Aorta (tissue), 5 donors: ENCODE data around the gene MYL12A. TPM values are rescaled to one million over a fixed set of nuclear protein-coding genes. Genes with fewer than 3 reads are reported as not detected.
"Not testable (repeated sequence)": the region's sequence is repeated elsewhere in the genome, so short reads cannot be mapped to it uniquely, and the experiment has no call there.

Experiments used
- ATAC-seq: fragments of 200-7000 bp; cut with Tn5 transposase; one replicate; pipeline ENCODE4 v1.9.1; 2022; ENCODE audit warnings: moderate library complexity; ENCODE audit not compliant: low FRiP score
- DNase-seq, 2 donors: peaks; one replicate each; pipeline ENCODE4 v3.0.0-alpha.2; 2020
- H3K27ac ChIP-seq, 2 donors: one replicate each; pipeline ENCODE4 v1.5.1; 2013; ENCODE audit warnings: low read length in 2 of 2, mild to moderate bottlenecking in 2 of 2, moderate library complexity in 2 of 2, control low read depth in 1 of 2, inconsistent platforms in 1 of 2, low read depth in 1 of 2
- H3K27me3 ChIP-seq, 2 donors: one replicate each; pipeline ENCODE4 v1.6.1; 2013; ENCODE audit warnings: control low read depth in 1 of 2, low read length in 1 of 2, mild to moderate bottlenecking in 1 of 2, moderate library complexity in 1 of 2; ENCODE audit not compliant: insufficient read depth in 2 of 2, control insufficient read depth in 1 of 2
- H3K36me3 ChIP-seq, 2 donors: one replicate each; pipeline ENCODE4 v1.6.1; 2013; ENCODE audit warnings: control low read depth in 1 of 2, low read length in 1 of 2, mild to moderate bottlenecking in 1 of 2; ENCODE audit not compliant: insufficient read depth in 2 of 2, control insufficient read depth in 1 of 2
- H3K4me1 ChIP-seq, 2 donors: one replicate each; pipeline ENCODE4 v1.6.1; 2013; ENCODE audit warnings: low read length in 2 of 2, control low read depth in 1 of 2, mild to moderate bottlenecking in 1 of 2, moderate library complexity in 1 of 2; ENCODE audit not compliant: insufficient read depth in 2 of 2, control insufficient read depth in 1 of 2
- H3K4me3 ChIP-seq, 2 donors: one replicate each; pipeline ENCODE4 v1.5.1; 2013; ENCODE audit warnings: low read length in 2 of 2, control low read depth in 1 of 2, mild to moderate bottlenecking in 1 of 2
- H3K9me3 ChIP-seq: one replicate; pipeline ENCODE4 v1.6.1; 2013; ENCODE audit warnings: mild to moderate bottlenecking, low read length; ENCODE audit not compliant: control insufficient read depth
- WGBS, 2 donors: extraction: QIAGEN DNeasy Blood & Tissue Kit; methylation state at CpG; one replicate each; pipeline ENCODE4 v1.1.7; 2013; 5-methylcytosine and 5-hydroxymethylcytosine counted together
- intact Hi-C, 2 donors: fragments of 100-400 bp; cut with DNase I; formaldehyde crosslinking; loops; one replicate each; pipeline versions ENCODE4 v1.14.2 to v1.15.0; 2022
- long read RNA-seq, 2 donors: library from polyadenylated mRNA; unstranded; transcript quantifications; one replicate each; pipeline ENCODE4 v2.0.0, GENCODE V29; 2020 to 2021
- polyA plus RNA-seq, 2 donors: library from polyadenylated mRNA; stranded (reverse); fragments of 200-250 nt; gene quantifications; one replicate each; pipeline ENCODE4 v1.2.3, GENCODE V29; 2013
- total RNA-seq, 2 donors: library from RNA; stranded (reverse); fragmentation: NEBNext Ultra II Directional; extraction: Animal tissue kit (Norgen Biotek cat#: 25700); gene quantifications; one replicate each; pipeline ENCODE4 v1.2.1, GENCODE V29; 2021
- donor health status: healthy with polysubstance abuse.
- donor health status: Bipolar disorder and iron deficiency.
- donor health status: DM: no; HTN: no; CAD: no.
- donor health status: DM: no; HTN: no; CAD: no.
- donor health status: DM: yes; HTN: yes; CAD: no.

MYL12A gene
- total RNA-seq: 100 to 1,000 TPM; 414 to 848 TPM
- 100 to 1,000 TPM; 563 to 759 TPM for polyA plus RNA-seq
- long read RNA-seq, donor 1, transcript MYL12A-202 (4 exons, 899 nt): minor isoform, 98 of 777 reads
- long read RNA-seq, donor 1, transcript MYL12A-212 (1 exons, 738 nt): minor isoform, 83 of 777 reads
- long read RNA-seq, donor 1, transcript MYL12A-201 (4 exons, 1,229 nt): major isoform, 560 of 777 reads
- long read RNA-seq, donor 1, partial matches to known transcripts: 21 of 777 reads
- long read RNA-seq, donor 1, other reads (novel, unspliced or antisense): 10 of 777 reads
- long read RNA-seq, donor 2, transcript MYL12A-212 (1 exons, 738 nt): minor isoform, 6 of 218 reads
- long read RNA-seq, donor 2, transcript MYL12A-201 (4 exons, 1,229 nt): major isoform, 198 of 218 reads
- long read RNA-seq, donor 2, partial matches to known transcripts: 7 of 218 reads
- long read RNA-seq, donor 2, other reads (novel, unspliced or antisense): 2 of 218 reads

GRCh38 chr18:3247240-3248061 is at the start of gene MYL12A:
Gene MYL12A, plus strand, starts transcription at chr18:3247801. Its CDS starts 5,447 bp downstream, at chr18:3253248.
- H3K27me3 ChIP-seq: no peaks in the 10 kb centered on the region
- peak within 1 kb of the TSS; percentile 91 to 99 for H3K27ac ChIP-seq
- H3K4me1 ChIP-seq: peaks cover 0 to 1% of the 10 kb centered on the region in 2 donors
- no peaks in the 10 kb centered on the region for H3K9me3 ChIP-seq
- intact Hi-C loops: loop anchor here (2.0 to 10.0 kb wide), 3 partner anchors 97 to 315 kb away; partner anchors contain the start of gene LPIN2 (in 1 of the 2)
- no peaks in the 10 kb centered on the region for H3K36me3 ChIP-seq
- DNase-seq: peak; percentile 99
- WGBS, 2 donors: 0% methylated on average over 63 to 65 of the region's 65 CpGs
- peak; percentile 95 for ATAC-seq
- peak within 1 kb of the TSS; percentile 84 to 97 for H3K4me3 ChIP-seq

GRCh38 chr18:3198260-3198860 is 49.2 kb upstream of the MYL12A start:
- WGBS, 2 donors: 92 to 95% methylated on average over 11 of the region's 11 CpGs
- H3K27ac ChIP-seq, H3K4me1 ChIP-seq, intact Hi-C loops, H3K4me3 ChIP-seq, H3K27me3 ChIP-seq, DNase-seq, ATAC-seq, H3K9me3 ChIP-seq, H3K36me3 ChIP-seq: not testable (repeated sequence)

- no peaks in the 10 kb centered on the region for H3K4me1 ChIP-seq
- WGBS, 2 donors: 76 to 91% methylated on average over 2 of the region's 2 CpGs
- no peak for ATAC-seq
Observed at GRCh38 chr18:3199942-3200645, 47.5 kb upstream of the MYL12A start.

GRCh38 chr18:3205239-3205638 is 42.4 kb upstream of the MYL12A start:
- no peak overlapping the region for H3K27ac ChIP-seq
- no peaks in the 10 kb centered on the region for H3K27me3 ChIP-seq
- H3K4me3 ChIP-seq: no peak overlapping the region
- no peak for DNase-seq
- intact Hi-C loops: no loop called here
- no peaks in the 10 kb centered on the region for H3K9me3 ChIP-seq
- no peak for ATAC-seq
- H3K36me3 ChIP-seq: peaks cover 5% of the 10 kb centered on the region in 2 donors
- H3K4me1 ChIP-seq: no peaks in the 10 kb centered on the region

More at GRCh38 chr18:3199942-3200645, 47.5 kb upstream of the MYL12A start:
- Histone ChIP-seq H3K36me3 (no peaks in the 10 kb centered on the region), H3K27ac (no peak overlapping the region), H3K4me3 (no peak overlapping the region), H3K27me3 (no peaks in the 10 kb centered on the region), H3K9me3 (no peaks in the 10 kb centered on the region)
- intact Hi-C loops: no loop called here
- DNase-seq: no peak

- DNase-seq (no peak), ATAC-seq (no peak)
- peaks cover 0 to 2% of the 10 kb centered on the region in 2 donors for H3K4me1 ChIP-seq
- 95 to 96% methylated on average over 2 of the region's 2 CpGs for WGBS, 2 donors
- intact Hi-C loops: no loop called here
- no peaks in the 10 kb centered on the region for H3K27me3 ChIP-seq
- H3K9me3 ChIP-seq: no peaks in the 10 kb centered on the region
- H3K4me3 ChIP-seq: no peak overlapping the region
- no peak overlapping the region for H3K27ac ChIP-seq
- peaks cover 5% of the 10 kb centered on the region in 2 donors for H3K36me3 ChIP-seq
Observed at GRCh38 chr18:3207565-3207964, 40.0 kb upstream of the MYL12A start.

GRCh38 chr18:3209859-3210569 is 37.6 kb upstream of the MYL12A start:
- Histone ChIP-seq H3K27ac (no peak overlapping the region), H3K4me3 (no peak overlapping the region), H3K36me3 (peaks cover 5 to 7% of the 10 kb centered on the region in 2 donors), H3K27me3 (no peaks in the 10 kb centered on the region), H3K9me3 (no peaks in the 10 kb centered on the region), H3K4me1 (peaks cover 0 to 6% of the 10 kb centered on the region in 2 donors)
- DNase-seq (no peak), ATAC-seq (no peak)
- intact Hi-C loops: no loop called here
- WGBS, 2 donors: 63 to 65% methylated on average over 4 of the region's 4 CpGs

GRCh38 chr18:3211236-3211992 is 36.2 kb upstream of the MYL12A start:
- 36 to 39% methylated on average over 5 of the region's 5 CpGs for WGBS, 2 donors
- Histone ChIP-seq H3K27me3 (no peaks in the 10 kb centered on the region), H3K9me3 (no peaks in the 10 kb centered on the region), H3K4me1 (peaks cover 0 to 6% of the 10 kb centered on the region in 2 donors), H3K4me3 (no peak overlapping the region), H3K36me3 (peaks cover 2 to 4% of the 10 kb centered on the region in 2 donors), H3K27ac (no peak overlapping the region)
- intact Hi-C loops: no loop called here
- DNase-seq (no peak), ATAC-seq (no peak)
